Uterus (tissue), 2 donors: ENCODE measurements around the gene CORIN.

Experiments used
- CTCF ChIP-seq, 4 experiments: fragments of 200-600 bp in 2 of 4; fragments of 450-650 bp in 2 of 4; sonication (generic) in 2 of 4; IDR thresholded peaks; one replicate each; pipeline ENCODE4 v1.5.1; 2016 to 2019; ENCODE audit warnings: antibody characterized with exemption in 4 of 4, mild to moderate bottlenecking in 2 of 4, moderate library complexity in 1 of 4
- POLR2A ChIP-seq, 2 donors: fragments of 450-650 bp; IDR thresholded peaks; one replicate each; pipeline ENCODE4 v1.6.1; 2016; ENCODE audit warnings: antibody characterized with exemption in 2 of 2, mild to moderate bottlenecking in 1 of 2, moderate library complexity in 1 of 2

DNA sequence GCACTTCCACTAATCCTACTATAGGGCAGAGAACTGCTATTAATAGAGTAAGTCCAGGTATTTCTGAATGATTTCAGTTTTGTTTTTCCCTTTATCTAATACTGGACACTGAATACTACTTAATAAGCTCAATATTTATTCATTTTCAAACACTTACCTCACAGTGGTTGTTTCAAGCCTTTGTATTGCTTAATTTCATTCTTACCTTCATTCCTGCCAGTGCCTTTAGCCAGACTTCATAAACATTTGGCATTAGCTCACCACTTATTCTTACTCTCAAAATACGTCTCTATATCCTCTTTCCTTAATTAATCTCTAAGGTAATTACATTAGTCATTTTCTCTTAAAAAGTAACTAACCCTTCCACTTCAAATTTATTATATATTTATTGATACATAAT, 18.8 kb upstream of the CORIN start:
- TF ChIP-seq CTCF (IDR thresholded peaks at IDR 0.05) (no peak), POLR2A (IDR thresholded peaks at IDR 0.05) (no peak)
